K562 (cell line): Measurements from ENCODE around the gene EPHB1. TPM values are rescaled to one million over a fixed set of nuclear protein-coding genes. Genes with fewer than 3 reads are reported as not detected.

Source experiments
- ATAC-seq: fragments of 200-7000 bp; cut with Tn5 transposase; 3 replicates; pipeline ENCODE4 v1.9.1; 2020; ENCODE audit warnings: moderate library complexity
- BruUV-seq: library from RNA; stranded (reverse); fragments of 400-500 nt; replicated peaks from 2 replicates; lab custom pipeline; 2021; lab: Mats Ljungman, UMichigan
- CTCF ChIA-PET: fragments of 300-600 bp; formaldehyde crosslinking; extraction: SDS; loops from one replicate; lab custom pipeline; 2021; ENCODE audit warnings: low intra/inter-chr PET ratio; lab: Yijun Ruan, JAX
- POLR2A ChIA-PET: fragments of 300-600, 350-650 bp; sonication (Branson Sonifier 250); formaldehyde crosslinking; extraction: SDS; loops from one replicate; lab custom pipeline; 2021; ENCODE audit warnings: antibody characterized with exemption, inconsistent platforms; lab: Yijun Ruan, JAX
- DNase-seq, 4 experiments: peaks; one replicate each; pipeline versions ENCODE4 v3.0.0 to v3.0.0-alpha.2; 2011 to 2018; ENCODE audit warnings: low spot score in 3 of 4, mixed read lengths in 3 of 4; ENCODE audit errors: extremely low read depth in 1 of 4
- FAIRE-seq: peaks from 2 replicates; lab custom pipeline; 2011; peaks lifted over from hg19 to GRCh38; lab: Jason Lieb, UNC
- H2AFZ ChIP-seq: 2 replicates; pipeline ENCODE4 v1.6.0; 2011; ENCODE audit warnings: low read depth, low read length, control low read depth, inconsistent platforms
- H3K27ac ChIP-seq: fragments of 200-600 bp; 3 replicates; pipeline ENCODE4 v1.8.0; 2011; ENCODE audit warnings: low read depth, mild to moderate bottlenecking, control low read depth, inconsistent platforms, low read length, moderate library complexity, mixed read lengths; ENCODE audit errors: extremely low read depth
- H3K27me3 ChIP-seq, 2 experiments: fragments of 300-600 bp in 1 of 2; 2 replicates in 1 of 2; 3 replicates in 1 of 2; pipeline versions ENCODE4 v1.6.0 to v1.8.0; 2011; ENCODE audit warnings: inconsistent platforms in 2 of 2, low read length in 2 of 2, mild to moderate bottlenecking in 1 of 2, mixed read lengths in 1 of 2, moderate library complexity in 1 of 2; ENCODE audit not compliant: control insufficient read depth in 2 of 2, insufficient read depth in 2 of 2
- H3K36me3 ChIP-seq: fragments of 300-600 bp; 3 replicates; pipeline ENCODE4 v1.8.0; 2011; ENCODE audit warnings: mild to moderate bottlenecking, low read length, inconsistent platforms; ENCODE audit not compliant: control insufficient read depth, insufficient read depth
- H3K4me1 ChIP-seq, 2 experiments: fragments of 200-600 bp in 1 of 2; replicated peaks in 1 of 2; 2 replicates in 1 of 2; 3 replicates in 1 of 2; pipeline versions ENCODE4 v1.5.1 to v1.8.0; 2011; ENCODE audit warnings: inconsistent platforms in 2 of 2, low read length in 2 of 2, mild to moderate bottlenecking in 1 of 2, mixed read lengths in 1 of 2, moderate library complexity in 1 of 2; ENCODE audit not compliant: control insufficient read depth in 2 of 2, insufficient read depth in 2 of 2
- H3K4me2 ChIP-seq: 2 replicates; pipeline ENCODE4 v1.6.1; 2011; ENCODE audit warnings: low read length, control low read depth, inconsistent platforms, mixed read lengths; ENCODE audit not compliant: insufficient read depth
- H3K4me3 ChIP-seq: fragments of 200-600 bp; sonication (generic), shearing (Covaris generic); 2 replicates; pipeline ENCODE4 v1.5.1; 2016; ENCODE audit warnings: control low read depth, inconsistent platforms
- H3K79me2 ChIP-seq: fragments of 200-600 bp; 3 replicates; pipeline ENCODE4 v1.8.0; 2011; ENCODE audit warnings: low read length, inconsistent platforms; ENCODE audit not compliant: control insufficient read depth, insufficient read depth
- H3K9ac ChIP-seq, 2 experiments: 2 replicates each; pipeline versions ENCODE4 v1.6.0 to v1.6.1; 2011; ENCODE audit warnings: low read depth in 2 of 2, low read length in 2 of 2, control low read depth in 1 of 2, inconsistent platforms in 1 of 2, mild to moderate bottlenecking in 1 of 2, mixed read lengths in 1 of 2; ENCODE audit not compliant: insufficient read depth in 1 of 2
- H3K9me1 ChIP-seq: one replicate; pipeline ENCODE4 v1.6.0; 2011; ENCODE audit warnings: inconsistent platforms, mild to moderate bottlenecking, low read length, moderate library complexity; ENCODE audit not compliant: control insufficient read depth, insufficient read depth
- H3K9me3 ChIP-seq: replicated peaks from 2 replicates; pipeline ENCODE4 v1.5.1; 2011; ENCODE audit warnings: low read depth, low read length, inconsistent platforms; ENCODE audit not compliant: control insufficient read depth, insufficient read depth
- H4K20me1 ChIP-seq: replicated peaks from 2 replicates; pipeline ENCODE4 v1.6.1; 2011; ENCODE audit warnings: low read length, inconsistent platforms, mixed read lengths; ENCODE audit not compliant: control insufficient read depth, insufficient read depth
- ARID3B ChIP-seq: fragments of 250-450 bp; sonication (Bioruptor Pico); IDR thresholded peaks from 2 replicates; pipeline ENCODE4 v1.4.0; 2020; ENCODE audit warnings: borderline replicate concordance
- BACH1 ChIP-seq: fragments of 200-800 bp; sonication (Bioruptor generic); IDR thresholded peaks from 2 replicates; pipeline ENCODE4 v1.6.1; 2016; ENCODE audit warnings: missing genetic modification characterization, missing compliant biosample characterization
- CBX3 ChIP-seq, 2 experiments: IDR thresholded peaks; 1 replicate in 1 of 2; 2 replicates in 1 of 2; pipeline ENCODE4 v1.6.1; 2012; ENCODE audit warnings: inconsistent platforms in 2 of 2, low read length in 2 of 2, borderline replicate concordance in 1 of 2, control low read depth in 1 of 2
- EP300 ChIP-seq: IDR thresholded peaks from 2 replicates; pipeline ENCODE4 v1.6.1; 2012; ENCODE audit warnings: low read length, improper control_type of control experiment
- FOXK2 ChIP-seq, 2 experiments: fragments of 450-650 bp; IDR thresholded peaks in 1 of 2; conservative IDR thresholded peaks in 1 of 2; 2 replicates each; pipeline ENCODE4 v1.6.1; 2016; ENCODE audit warnings: low read depth in 2 of 2, mild to moderate bottlenecking in 1 of 2
- HEY1 ChIP-seq: fragments of 250-450 bp; sonication (Bioruptor Pico); IDR thresholded peaks from 2 replicates; pipeline ENCODE4 v1.5.0; 2020; ENCODE audit warnings: mild to moderate bottlenecking, moderate library complexity, borderline replicate concordance
- HMG20B ChIP-seq: fragments of 250-450 bp; sonication (Bioruptor Pico); IDR thresholded peaks from 2 replicates; pipeline ENCODE4 v1.5.0; 2021; ENCODE audit warnings: mild to moderate bottlenecking
- HSF4 ChIP-seq: fragments of 250-450 bp; sonication (Bioruptor Pico); IDR thresholded peaks from 2 replicates; pipeline ENCODE4 v2.1.2; 2022; ENCODE audit warnings: mild to moderate bottlenecking, moderate library complexity, borderline replicate concordance
- RBM15 ChIP-seq: fragments of 200-400 bp; formaldehyde crosslinking; IDR thresholded peaks from 2 replicates; pipeline ENCODE4 v1.6.1; 2018; ENCODE audit warnings: mild to moderate bottlenecking, low read length, moderate library complexity; ENCODE audit not compliant: insufficient read depth
- RBM25 ChIP-seq: fragments of 200-400 bp; formaldehyde crosslinking; IDR thresholded peaks from 2 replicates; pipeline ENCODE4 v1.6.1; 2018; ENCODE audit warnings: low read length, low read depth, moderate library complexity; ENCODE audit not compliant: severe bottlenecking
- RNF2 ChIP-seq: sonication (generic); IDR thresholded peaks from 2 replicates; pipeline ENCODE4 v1.6.1; 2016
- SMAD4 ChIP-seq: fragments of 250-450 bp; sonication (Bioruptor Pico); conservative IDR thresholded peaks from 2 replicates; pipeline ENCODE4 v1.8.0; 2021; ENCODE audit warnings: inconsistent platforms, mild to moderate bottlenecking, moderate library complexity
- SOX6 ChIP-seq: fragments of 450-650 bp; IDR thresholded peaks from 2 replicates; pipeline ENCODE4 v1.6.1; 2014; ENCODE audit warnings: mild to moderate bottlenecking
- ZKSCAN1 ChIP-seq: fragments of 150-350 bp; IDR thresholded peaks from 2 replicates; pipeline ENCODE4 v1.6.1; 2016; ENCODE audit warnings: low read depth, low read length
- ZNF143 ChIP-seq: sonication (generic); formaldehyde crosslinking; IDR thresholded peaks from 2 replicates; pipeline ENCODE4 v1.9.0; 2022; ENCODE audit warnings: mild to moderate bottlenecking, missing genetic modification reagents
- ZNF445 ChIP-seq: fragments of 250-450 bp; sonication (Bioruptor Pico); IDR thresholded peaks from 2 replicates; pipeline ENCODE4 v1.4.0; 2020; ENCODE audit warnings: low read depth, mild to moderate bottlenecking, moderate library complexity
- ZNF583 ChIP-seq: fragments of 250-450 bp; sonication (Bioruptor Pico); IDR thresholded peaks from 2 replicates; pipeline ENCODE4 v1.4.0; 2020
- ZNF766 ChIP-seq: fragments of 200-800 bp; sonication (Bioruptor generic); conservative IDR thresholded peaks from 2 replicates; pipeline ENCODE4 v1.6.1; 2016; ENCODE audit warnings: missing genetic modification characterization, missing compliant biosample characterization
- WGBS: fragments of 100-300 bp; shearing (Covaris generic); methylation state at CpG from one replicate; pipeline ENCODE4 v1.1.6; 2016; ENCODE audit warnings: low coverage, mixed read lengths; ENCODE audit not compliant: insufficient coverage; ENCODE audit errors: missing lambda C conversion rate; 5-methylcytosine and 5-hydroxymethylcytosine counted together
- in situ Hi-C: fragments of 300-500 bp; cut with MboI; formaldehyde crosslinking; loops from 4 replicates; pipeline ENCODE4 v1.15.0; 2018; ENCODE audit warnings: inconsistent platforms, mixed read lengths
- intact Hi-C: fragments of 100-400 bp; cut with micrococcal nuclease; formaldehyde crosslinking; loops from 2 replicates; pipeline ENCODE4 v1.14.2; 2022
- polyA plus RNA-seq, 8 experiments: library from polyadenylated mRNA; depleted of rRNA in 4 of 8; stranded (reverse) in 5 of 8; unstranded in 3 of 8; fragments of >200 nt; fragmentation: Nextera tagmentation in 2 of 8; fragmentation: Illumina TruSeq in 1 of 8; extraction: Ambion mirVana in 2 of 8; extraction: Trizol in 1 of 8; gene quantifications; 2 replicates each; pipeline versions ENCODE4 v1.2.1 to v1.2.3, GENCODE V29; 2011 to 2014; ENCODE audit warnings: inconsistent platforms in 1 of 8, missing spikeins in 1 of 8
- total RNA-seq, 7 experiments: library from RNA; depleted of rRNA in 6 of 7; stranded (reverse); fragments of >200 nt in 6 of 7; fragmentation: Illumina TruSeq in 2 of 7; extraction: Trizol in 2 of 7; gene quantifications; 2 replicates each; pipeline versions ENCODE4 v1.2.1 to v1.2.3, GENCODE V29; 2011 to 2021; ENCODE audit warnings: low replicate concordance in 1 of 7
- TF ChIP-seq, protein P1 (sequence below): fragments of 450-650 bp; formaldehyde crosslinking; IDR thresholded peaks from 2 replicates; pipeline ENCODE4 v1.4.0; 2020; ENCODE audit warnings: mild to moderate bottlenecking, moderate library complexity
- TF ChIP-seq, protein P2 (sequence below): fragments of 250-450 bp; sonication (Bioruptor Pico); IDR thresholded peaks from 2 replicates; pipeline ENCODE4 v1.8.0; 2021; ENCODE audit warnings: mild to moderate bottlenecking, moderate library complexity

EPHB1 gene
- total and polyA plus RNA-seq, 9 of the 15 experiments (the other 6 are each of a cell fraction or from before 2014, with no cell fraction given) = 0.29 TPM; not detected in 8

GRCh38 chr3:135000465-135000864 lies 205.4 kb downstream of the EPHB1 start:
- no peak overlapping the region for H3K4me3 ChIP-seq
- no peaks in the 10 kb centered on the region for H3K9me3 ChIP-seq
- H3K9me1 ChIP-seq = no peaks in the 10 kb centered on the region
- H3K27ac ChIP-seq = no peak overlapping the region
- in situ Hi-C loops = no loop called here
- no peak overlapping the region for H2AFZ ChIP-seq
- no peak for ATAC-seq
- no peak overlapping the region for H3K9ac ChIP-seq
- no peak overlapping the region for H3K4me2 ChIP-seq
- WGBS = 3% methylated on average over 4 of the region's 4 CpGs
- H3K79me2 ChIP-seq = no peaks in the 10 kb centered on the region
- DNase-seq = no peak
- no peaks in the 10 kb centered on the region for H3K36me3 ChIP-seq
- TF ChIP-seq RBM15 (no peak), ZNF445 (CRISPR knock-in tag) (no peak), FOXK2 (conservative IDR thresholded peaks at IDR 0.05 in 1 of 2, IDR thresholded peaks at IDR 0.05 in 1 of 2; ENCODE audit: low read depth in 2 of 2) (no peak), RNF2 (no peak), HMG20B (CRISPR knock-in tag) (no peak), EP300 (no peak), SOX6 (no peak), RBM25 (no peak), ZNF583 (CRISPR knock-in tag) (no peak), HEY1 (CRISPR knock-in tag) (no peak), HSF4 (CRISPR knock-in tag) (no peak), ZNF143 (CRISPR knock-in tag) (no peak), ARID3B (CRISPR knock-in tag) (no peak), ZKSCAN1 (no peak), BACH1 (no peak), CBX3 (IDR thresholded peaks at IDR 0.05; ENCODE audit: borderline replicate concordance in 1 of 2, low read length in 2 of 2) (no peak), ZNF766 (no peak), SMAD4 (CRISPR knock-in tag) (no peak)
- TF ChIP-seq, protein P1, sequence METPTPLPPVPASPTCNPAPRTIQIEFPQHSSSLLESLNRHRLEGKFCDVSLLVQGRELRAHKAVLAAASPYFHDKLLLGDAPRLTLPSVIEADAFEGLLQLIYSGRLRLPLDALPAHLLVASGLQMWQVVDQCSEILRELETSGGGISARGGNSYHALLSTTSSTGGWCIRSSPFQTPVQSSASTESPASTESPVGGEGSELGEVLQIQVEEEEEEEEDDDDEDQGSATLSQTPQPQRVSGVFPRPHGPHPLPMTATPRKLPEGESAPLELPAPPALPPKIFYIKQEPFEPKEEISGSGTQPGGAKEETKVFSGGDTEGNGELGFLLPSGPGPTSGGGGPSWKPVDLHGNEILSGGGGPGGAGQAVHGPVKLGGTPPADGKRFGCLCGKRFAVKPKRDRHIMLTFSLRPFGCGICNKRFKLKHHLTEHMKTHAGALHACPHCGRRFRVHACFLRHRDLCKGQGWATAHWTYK (CRISPR knock-in tag) = no peak
- TF ChIP-seq, protein P2, sequence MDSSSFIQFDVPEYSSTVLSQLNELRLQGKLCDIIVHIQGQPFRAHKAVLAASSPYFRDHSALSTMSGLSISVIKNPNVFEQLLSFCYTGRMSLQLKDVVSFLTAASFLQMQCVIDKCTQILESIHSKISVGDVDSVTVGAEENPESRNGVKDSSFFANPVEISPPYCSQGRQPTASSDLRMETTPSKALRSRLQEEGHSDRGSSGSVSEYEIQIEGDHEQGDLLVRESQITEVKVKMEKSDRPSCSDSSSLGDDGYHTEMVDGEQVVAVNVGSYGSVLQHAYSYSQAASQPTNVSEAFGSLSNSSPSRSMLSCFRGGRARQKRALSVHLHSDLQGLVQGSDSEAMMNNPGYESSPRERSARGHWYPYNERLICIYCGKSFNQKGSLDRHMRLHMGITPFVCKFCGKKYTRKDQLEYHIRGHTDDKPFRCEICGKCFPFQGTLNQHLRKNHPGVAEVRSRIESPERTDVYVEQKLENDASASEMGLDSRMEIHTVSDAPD = no peak
- TF ChIP-seq, all 486 proteins: peak for 0
- Histone ChIP-seq H3K27me3 (no peaks in the 10 kb centered on the region), H4K20me1 (no peaks in the 10 kb centered on the region), H3K4me1 (no peaks in the 10 kb centered on the region)
- intact Hi-C loops = no loop called here
- no peak for FAIRE-seq
- no TSS peak for BruUV-seq
- CTCF ChIA-PET = no interaction called here
- POLR2A ChIA-PET = no interaction called here
